Measurements from ENCODE around the gene HES1. TPM values are rescaled to one million over a fixed set of nuclear protein-coding genes. Genes with fewer than 3 reads are reported as not detected.
A peak's percentile ranks its signal among the peaks of the same experiment; 100 is the strongest.
"Not testable (repeated sequence)": the region's sequence is repeated elsewhere in the genome, so short reads cannot be mapped to it uniquely, and the experiment has no call there.

The HES1 gene
- polyA plus RNA-seq (ENCODE audit: insufficient read depth in 1 of 5, insufficient read length in 5 of 5, low replicate concordance in 1 of 5) = 100 to 1,000 TPM in 4 of 5 donors, 10 to 100 TPM in 1; 84.7 to 142 (median 113) TPM
- long read RNA-seq, donor 1, transcript HES1-202 (2 exons, 1,009 nt) = minor isoform, 31 of 439 reads
- long read RNA-seq, donor 1, transcript HES1-201 (4 exons, 1,578 nt) = major isoform, 185 of 439 reads
- long read RNA-seq, donor 1, partial matches to known transcripts = 217 of 439 reads
- long read RNA-seq, donor 1, other reads (novel, unspliced or antisense) = 6 of 439 reads
- long read RNA-seq, donor 2, transcript HES1-202 (2 exons, 1,009 nt) = minor isoform, 8 of 86 reads
- long read RNA-seq, donor 2, transcript HES1-201 (4 exons, 1,578 nt) = major isoform, 54 of 86 reads
- long read RNA-seq, donor 2, partial matches to known transcripts = 24 of 86 reads
- long read RNA-seq, donor 2, other reads (novel, unspliced or antisense) = 0 of 86 reads
- long read RNA-seq, donor 3, transcript HES1-201 (4 exons, 1,578 nt) = major isoform, 65 of 72 reads
- long read RNA-seq, donor 3, transcript HES1-202 (2 exons, 1,009 nt) = minor isoform, 7 of 72 reads
- long read RNA-seq, donor 3, partial matches to known transcripts = 0 of 72 reads
- long read RNA-seq, donor 3, other reads (novel, unspliced or antisense) = 0 of 72 reads
- long read RNA-seq, donor 4, transcript HES1-202 (2 exons, 1,009 nt) = minor isoform, 22 of 118 reads
- long read RNA-seq, donor 4, transcript HES1-201 (4 exons, 1,578 nt) = major isoform, 96 of 118 reads
- long read RNA-seq, donor 4, partial matches to known transcripts = 0 of 118 reads
- long read RNA-seq, donor 4, other reads (novel, unspliced or antisense) = 0 of 118 reads
- long read RNA-seq, donor 5, transcript HES1-202 (2 exons, 1,009 nt) = minor isoform, 13 of 92 reads
- long read RNA-seq, donor 5, transcript HES1-201 (4 exons, 1,578 nt) = major isoform, 73 of 92 reads
- long read RNA-seq, donor 5, partial matches to known transcripts = 6 of 92 reads
- long read RNA-seq, donor 5, other reads (novel, unspliced or antisense) = 0 of 92 reads
- long read RNA-seq, donor 6, transcript HES1-201 (4 exons, 1,578 nt) = major isoform, 103 of 186 reads
- long read RNA-seq, donor 6, transcript HES1-202 (2 exons, 1,009 nt) = minor isoform, 12 of 186 reads
- long read RNA-seq, donor 6, partial matches to known transcripts = 71 of 186 reads
- long read RNA-seq, donor 6, other reads (novel, unspliced or antisense) = 0 of 186 reads
- long read RNA-seq, donor 7, transcript HES1-201 (4 exons, 1,578 nt) = major isoform, 54 of 58 reads
- long read RNA-seq, donor 7, partial matches to known transcripts = 0 of 58 reads
- long read RNA-seq, donor 7, other reads (novel, unspliced or antisense) = 0 of 58 reads
- long read RNA-seq, donor 8, transcript HES1-202 (2 exons, 1,009 nt) = minor isoform, 5 of 32 reads
- long read RNA-seq, donor 8, transcript HES1-201 (4 exons, 1,578 nt) = major isoform, 27 of 32 reads
- long read RNA-seq, donor 8, partial matches to known transcripts = 0 of 32 reads
- long read RNA-seq, donor 8, other reads (novel, unspliced or antisense) = 0 of 32 reads

- peak; percentile 97 for DNase-seq
Observed at GRCh38 chr3:194135806-194136518, at the start of gene HES1. Gene HES1, plus strand, starts transcription at chr3:194136148. Its CDS starts 233 bp downstream, at chr3:194136381.

- DNase-seq = no peak
Observed at GRCh38 chr3:194086388-194087075, 49.4 kb upstream of the HES1 start.

- no peak for DNase-seq
Observed at GRCh38 chr3:194087280-194087679, 48.7 kb upstream of the HES1 start.

- DNase-seq = no peak
Observed at GRCh38 chr3:194087995-194088855, 47.7 kb upstream of the HES1 start.

- no peak for DNase-seq
Observed at GRCh38 chr3:194089357-194090177, 46.4 kb upstream of the HES1 start.

- not testable (repeated sequence) for DNase-seq
Observed at GRCh38 chr3:194090178-194090555, 45.8 kb upstream of the HES1 start.

- no peak for DNase-seq
Observed at GRCh38 chr3:194090716-194091115, 45.2 kb upstream of the HES1 start.

GRCh38 chr3:194091141-194091540 lies 44.8 kb upstream of the HES1 start:
- DNase-seq = no peak

GRCh38 chr3:194091897-194092296 lies 44.1 kb upstream of the HES1 start:
- not testable (repeated sequence) for DNase-seq

- no peak for DNase-seq
Observed at GRCh38 chr3:194092881-194093301, 43.1 kb upstream of the HES1 start.

GRCh38 chr3:194093842-194094241 lies 42.1 kb upstream of the HES1 start:
- no peak for DNase-seq

- DNase-seq = peak in 1 of 2 donors; percentile 36
Observed at GRCh38 chr3:194095464-194095863, 40.5 kb upstream of the HES1 start.

GRCh38 chr3:194095902-194096301 lies 40.0 kb upstream of the HES1 start:
- DNase-seq = no peak

GRCh38 chr3:194097141-194097882 lies 38.6 kb upstream of the HES1 start:
- DNase-seq = no peak

GRCh38 chr3:194098081-194098842 lies 37.7 kb upstream of the HES1 start:
- no peak for DNase-seq

GRCh38 chr3:194098843-194099183 lies 37.1 kb upstream of the HES1 start:
- no peak for DNase-seq

- no peak for DNase-seq
Observed at GRCh38 chr3:194099215-194099614, 36.7 kb upstream of the HES1 start.
